ENCODE data around the gene MCCC2.
"Not testable (repeated sequence)": the region's sequence is repeated elsewhere in the genome, so short reads cannot be mapped to it uniquely, and the experiment has no call there.

Gene MCCC2

DNA sequence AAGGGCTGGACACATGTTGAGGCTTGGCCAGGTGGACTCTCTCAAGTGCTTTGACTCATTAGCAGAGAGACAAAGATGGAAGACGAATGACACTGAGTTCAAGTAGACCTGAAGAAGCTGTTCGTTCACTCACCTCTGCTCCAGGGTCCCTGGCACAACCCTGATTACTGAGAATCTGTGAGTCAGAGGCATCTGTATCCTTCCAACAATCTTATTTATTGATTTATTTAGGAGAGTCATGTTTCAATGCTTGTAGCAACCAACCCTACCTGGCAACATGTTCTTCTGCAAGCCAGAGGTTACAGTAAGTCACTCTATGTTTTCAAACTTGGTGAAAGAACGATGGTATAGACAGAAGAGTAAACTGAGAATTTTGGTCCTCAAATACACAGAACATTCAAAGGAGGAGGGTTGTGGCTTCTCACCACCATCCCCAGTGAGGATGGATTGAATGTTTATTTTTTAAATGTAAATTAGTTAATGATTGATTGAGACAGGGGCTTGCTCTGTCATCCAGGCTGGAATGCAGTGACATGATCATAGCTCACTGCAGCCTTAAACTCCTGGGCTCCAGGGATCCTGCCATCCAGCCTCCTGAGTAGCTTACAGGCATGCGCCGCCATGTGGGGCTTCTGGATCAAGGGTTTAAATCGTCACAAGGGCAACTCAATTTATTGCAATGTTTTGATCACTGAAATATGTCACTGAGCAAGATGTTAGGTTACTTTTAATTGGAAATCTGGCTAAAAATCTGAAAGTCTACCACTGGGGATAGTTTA is 76.2 kb downstream of the MCCC2 start:
- no peak for DNase-seq (ENCODE audit: low read depth)

DNA sequence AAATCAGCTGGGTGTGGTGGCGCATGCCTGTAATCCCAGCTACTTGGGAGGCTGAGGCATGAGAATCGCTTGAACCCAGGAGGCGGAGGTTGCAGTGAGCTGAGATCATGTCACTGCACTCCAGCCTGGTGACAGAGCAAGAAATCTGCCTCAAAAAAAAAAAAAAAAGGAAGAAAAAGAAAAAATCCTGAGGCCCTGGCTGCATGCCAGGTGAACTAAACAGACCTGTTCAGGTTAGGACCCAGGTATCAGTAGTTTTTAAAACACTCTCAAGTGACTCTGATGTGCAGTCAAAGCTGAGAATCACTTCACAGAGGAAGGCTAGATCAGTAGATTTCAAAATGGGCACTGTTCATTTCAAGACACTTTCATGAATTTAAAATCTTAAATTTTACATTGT is 77.5 kb downstream of the MCCC2 start:
- DNase-seq (ENCODE audit: low read depth), result not testable (repeated sequence)

DNA sequence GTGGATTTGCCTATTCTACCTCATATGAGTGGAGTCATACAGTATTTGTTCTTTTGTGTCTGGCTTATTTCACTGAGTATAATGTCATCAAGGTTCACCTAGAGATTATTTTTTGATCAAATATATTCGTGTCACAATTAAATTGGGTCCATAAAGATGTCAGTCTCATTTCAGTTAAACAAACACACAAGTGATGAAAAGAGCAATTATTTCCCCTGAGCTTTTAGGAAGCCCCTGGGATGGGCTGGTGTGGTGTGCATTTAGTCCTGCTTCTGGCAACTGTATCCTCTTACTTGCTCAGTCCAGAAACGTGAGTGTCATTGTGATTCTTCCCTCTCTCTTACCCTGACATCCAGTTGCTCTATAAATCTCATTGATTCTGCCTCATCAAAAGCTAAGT is 79.2 kb downstream of the MCCC2 start:
- DNase-seq (ENCODE audit: low read depth), result no peak

DNA sequence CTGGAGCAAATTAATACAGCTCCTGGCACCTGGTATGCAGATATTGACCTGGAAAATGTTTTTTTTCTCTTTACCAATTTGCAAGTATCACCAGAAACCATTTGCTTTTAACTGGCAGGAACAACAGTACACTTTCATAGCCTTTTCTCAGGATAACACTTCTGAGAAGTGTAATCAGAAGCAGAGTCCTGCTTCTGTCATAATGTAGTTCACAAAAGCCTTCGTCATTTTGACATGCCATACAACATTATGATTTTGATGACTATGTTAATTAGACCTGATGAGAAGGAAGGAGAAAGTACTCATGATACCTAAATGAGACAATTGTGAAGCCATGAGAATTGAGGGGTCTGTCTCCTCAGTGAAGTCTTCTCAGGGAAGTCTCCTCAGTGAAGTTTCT is 90.8 kb downstream of the MCCC2 start:
- DNase-seq (ENCODE audit: low read depth), result no peak

DNA sequence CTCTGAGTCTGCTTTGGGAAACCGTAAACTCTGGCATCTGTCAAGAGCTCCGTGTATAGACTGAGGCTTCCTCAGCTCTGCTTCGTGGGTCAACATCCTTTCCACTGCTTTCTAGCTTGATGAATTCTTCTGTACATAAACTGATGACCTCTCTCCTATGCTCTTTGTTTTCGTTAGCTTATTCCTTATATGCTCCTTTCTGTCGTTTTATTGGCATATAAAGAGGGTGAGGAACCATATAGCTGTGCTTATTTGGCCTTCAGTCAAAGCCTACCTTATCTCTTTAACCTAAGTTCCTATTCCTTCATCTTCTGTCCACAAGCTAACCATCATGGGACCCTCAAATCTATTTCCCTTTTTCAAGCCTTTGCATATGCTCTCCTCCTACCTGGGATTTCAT is 92.6 kb downstream of the MCCC2 start:
- no peak for DNase-seq (ENCODE audit: low read depth)

DNA sequence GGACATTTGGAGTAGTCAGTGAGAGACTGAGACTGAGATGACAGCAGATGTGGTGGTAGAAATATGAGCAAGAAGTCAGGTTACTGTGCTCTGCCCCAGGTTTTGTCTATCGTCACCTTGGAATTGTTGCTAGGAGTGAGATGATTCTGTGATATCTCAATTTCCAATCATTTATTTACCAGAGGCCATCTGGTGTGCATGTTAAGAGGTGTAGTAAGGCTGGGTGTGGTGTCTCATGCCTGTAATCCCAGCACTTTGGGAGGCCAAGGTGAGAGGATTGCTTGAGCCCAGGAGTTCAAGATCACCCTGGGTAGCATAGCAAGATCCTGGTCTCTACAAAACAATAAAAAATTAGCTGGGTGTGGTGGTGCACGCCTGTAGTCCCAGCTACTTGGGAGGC is 93.4 kb downstream of the MCCC2 start:
- no peak for DNase-seq (ENCODE audit: low read depth)

DNA sequence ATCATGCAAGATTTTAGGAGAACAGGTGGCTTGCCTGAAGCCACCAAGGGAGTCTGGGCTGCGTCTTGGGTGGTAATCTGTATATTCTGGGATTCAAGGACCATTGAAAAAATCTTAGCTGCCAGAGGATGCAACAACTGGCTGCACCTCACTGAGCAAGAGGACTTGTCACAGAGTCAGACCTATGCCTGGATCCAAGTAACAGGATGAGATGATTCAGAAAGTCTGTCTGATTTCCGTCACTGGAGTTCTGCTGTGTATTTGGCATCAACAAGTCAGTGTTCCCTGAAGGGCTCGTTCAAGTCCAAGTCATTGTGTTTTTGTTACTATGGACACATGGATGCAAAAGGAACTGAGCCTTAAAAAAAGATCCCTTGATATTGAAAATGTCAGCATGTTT is 94.2 kb downstream of the MCCC2 start:
- peak; percentile 14 for DNase-seq (ENCODE audit: low read depth)

DNA sequence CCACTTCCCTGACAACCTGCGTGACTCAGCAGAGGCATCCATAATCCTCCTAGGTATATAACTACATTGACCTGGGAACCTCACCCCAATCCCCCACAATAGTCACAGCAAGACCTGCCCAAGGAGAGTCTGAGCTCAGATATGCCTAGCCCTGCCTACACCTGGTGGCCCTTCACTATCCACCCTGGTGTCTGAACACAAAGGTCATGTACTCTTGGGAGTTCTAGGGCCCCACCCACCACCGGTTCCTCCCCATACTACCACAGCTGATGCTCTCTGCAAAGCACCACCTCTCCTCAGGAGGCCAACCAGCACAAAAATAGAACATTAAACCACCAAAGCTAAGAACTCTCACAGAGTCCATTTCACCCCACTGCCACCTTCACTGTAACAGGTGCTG is 97.2 kb downstream of the MCCC2 start:
- DNase-seq (ENCODE audit: low read depth), result no peak

DNA sequence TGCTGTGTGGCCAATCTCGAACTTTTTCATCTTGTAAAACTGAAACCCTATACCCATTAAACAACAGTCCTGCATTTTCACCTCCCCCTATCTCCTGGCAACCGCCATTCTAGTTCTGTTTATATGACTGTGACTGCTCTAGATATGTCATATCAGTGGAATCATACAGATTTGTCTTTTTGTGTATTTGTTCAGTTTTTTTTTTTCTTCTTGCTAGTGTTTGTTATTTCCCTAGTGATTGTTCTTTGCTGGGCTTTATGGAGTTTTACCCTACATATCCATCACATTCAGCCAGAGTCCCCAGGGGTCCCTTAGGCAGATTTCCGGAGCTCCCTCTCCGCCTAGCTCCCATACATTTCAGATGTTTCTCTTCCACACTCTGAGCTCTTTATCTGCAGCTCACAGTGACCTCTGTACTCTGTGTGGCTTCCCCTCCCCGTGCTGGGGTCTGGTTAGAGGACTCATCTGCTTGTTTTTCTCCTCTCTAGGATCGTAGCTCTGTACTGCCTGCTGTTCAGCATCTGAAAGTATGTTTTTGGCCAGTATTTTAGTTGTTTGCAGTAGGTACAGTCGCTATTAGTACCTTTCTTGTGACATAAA is 106.8 kb downstream of the MCCC2 start:
- no peak for DNase-seq (ENCODE audit: low read depth)

DNA sequence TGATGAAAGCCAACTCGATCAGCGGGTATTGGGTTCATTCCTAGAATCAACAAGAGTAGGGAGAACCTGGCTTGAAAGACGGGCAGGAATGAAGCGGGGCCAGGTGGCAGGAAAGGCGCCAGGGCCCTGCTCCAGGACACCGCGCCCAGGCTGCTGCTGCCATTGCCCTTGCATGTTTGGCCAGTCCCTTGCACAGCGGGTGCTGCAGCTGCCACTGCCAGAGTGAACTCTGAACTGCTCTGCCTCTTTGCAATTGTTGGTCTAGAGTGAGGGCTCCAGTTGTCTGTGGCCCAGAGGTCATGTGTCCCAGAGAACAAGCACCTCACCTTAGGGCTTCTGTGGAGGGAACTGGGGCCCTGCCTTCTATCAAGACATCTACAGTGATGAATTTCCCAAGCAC is 107.9 kb downstream of the MCCC2 start:
- DNase-seq (ENCODE audit: low read depth), result no peak

DNA sequence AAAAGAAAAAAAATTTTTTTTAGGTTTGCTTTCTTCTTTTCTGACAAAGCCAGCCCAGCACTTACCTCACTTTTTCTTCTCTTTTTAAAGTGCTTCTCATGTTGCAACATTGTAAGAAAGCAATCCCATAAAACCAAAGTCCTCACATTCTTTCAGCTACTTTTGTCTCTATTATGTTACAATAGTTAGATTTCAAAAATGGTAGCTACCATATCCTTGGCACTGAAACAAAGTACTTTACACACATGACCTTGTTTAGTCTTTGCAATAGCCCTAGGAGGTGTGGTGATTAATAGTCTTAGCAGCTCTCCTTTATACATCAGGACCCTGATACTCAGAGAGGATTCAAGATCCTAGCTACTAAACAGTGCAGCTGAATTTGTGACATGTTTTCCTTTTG is 108.5 kb downstream of the MCCC2 start:
- peak; percentile 21 for DNase-seq (ENCODE audit: low read depth)

DNA sequence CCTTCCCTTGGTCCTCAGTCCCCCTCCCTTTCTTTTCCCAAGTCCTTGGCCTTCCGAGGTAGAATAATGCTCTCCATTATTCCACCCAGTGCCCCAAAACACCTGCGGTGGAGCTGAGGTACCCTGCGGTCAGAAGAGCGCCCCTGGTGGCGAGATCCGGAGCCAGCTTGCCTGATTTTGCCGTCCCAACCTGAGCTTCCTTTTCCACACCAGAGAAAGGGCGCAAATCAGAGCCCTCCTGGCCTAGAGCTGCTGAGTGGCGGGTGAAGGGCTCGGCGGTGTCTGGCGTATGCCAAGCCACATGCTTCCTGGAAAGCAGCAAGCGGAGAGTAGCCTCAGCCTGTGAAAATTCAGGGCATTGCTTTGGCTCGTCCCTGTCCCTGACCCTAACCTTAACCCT is 110.8 kb downstream of the MCCC2 start:
- DNase-seq (ENCODE audit: low read depth), result no peak

DNA sequence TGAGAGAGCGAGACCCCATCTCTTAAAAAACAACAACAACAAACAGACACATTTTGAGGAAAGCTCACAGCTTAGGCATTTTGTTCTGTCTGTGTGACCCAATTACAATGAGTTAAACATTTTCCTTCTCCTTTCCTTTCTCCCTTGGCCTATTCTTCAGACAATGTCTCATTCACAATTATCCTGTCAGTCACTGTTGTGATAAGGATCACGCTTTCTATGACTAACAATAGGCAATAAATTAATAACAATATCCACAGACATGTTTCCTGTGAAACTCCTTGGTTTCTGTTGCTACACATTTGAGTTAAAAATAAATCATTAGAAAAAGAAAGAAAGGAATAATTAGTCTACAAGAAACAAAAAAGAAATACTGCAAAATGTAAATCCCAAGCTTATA is 112.1 kb downstream of the MCCC2 start:
- DNase-seq (ENCODE audit: low read depth), result no peak

DNA sequence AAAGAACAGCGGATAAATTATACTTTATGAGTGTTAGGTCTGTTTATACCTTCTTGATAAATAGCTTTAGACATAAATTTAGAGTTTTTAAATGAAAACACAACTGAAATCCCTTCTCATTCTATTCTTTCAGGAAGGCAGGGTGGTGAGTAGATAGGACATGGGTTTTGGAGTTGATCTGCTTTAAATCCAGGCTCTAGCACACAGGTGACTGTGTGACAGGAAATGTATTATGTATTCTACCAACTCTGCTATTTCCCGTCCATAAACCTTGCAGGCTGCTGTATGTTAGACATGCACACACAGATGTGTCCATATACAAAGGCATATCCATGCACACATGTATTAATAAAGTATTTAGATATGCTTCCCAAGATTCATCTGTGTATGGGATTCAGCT is 112.6 kb downstream of the MCCC2 start:
- no peak for DNase-seq (ENCODE audit: low read depth)

DNA sequence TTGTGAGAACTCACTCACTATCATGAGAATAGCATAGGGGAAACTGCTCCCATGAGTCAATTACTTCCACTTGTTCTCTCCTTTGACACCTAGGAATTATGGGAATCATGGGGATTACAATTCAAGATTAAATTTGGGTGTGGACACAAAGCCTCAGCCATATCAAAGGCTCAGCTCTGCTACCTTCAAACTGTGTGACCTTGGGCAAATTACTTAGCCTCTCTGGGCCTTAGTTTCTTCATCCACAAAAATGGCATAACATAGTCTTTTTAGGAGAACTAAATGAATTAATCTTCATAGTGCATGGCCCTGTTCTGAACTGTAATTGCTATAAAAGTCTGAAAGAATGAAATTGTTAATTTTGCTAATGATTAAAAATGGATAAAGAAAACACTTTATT is 113.7 kb downstream of the MCCC2 start:
- no peak for DNase-seq (ENCODE audit: low read depth)

DNA sequence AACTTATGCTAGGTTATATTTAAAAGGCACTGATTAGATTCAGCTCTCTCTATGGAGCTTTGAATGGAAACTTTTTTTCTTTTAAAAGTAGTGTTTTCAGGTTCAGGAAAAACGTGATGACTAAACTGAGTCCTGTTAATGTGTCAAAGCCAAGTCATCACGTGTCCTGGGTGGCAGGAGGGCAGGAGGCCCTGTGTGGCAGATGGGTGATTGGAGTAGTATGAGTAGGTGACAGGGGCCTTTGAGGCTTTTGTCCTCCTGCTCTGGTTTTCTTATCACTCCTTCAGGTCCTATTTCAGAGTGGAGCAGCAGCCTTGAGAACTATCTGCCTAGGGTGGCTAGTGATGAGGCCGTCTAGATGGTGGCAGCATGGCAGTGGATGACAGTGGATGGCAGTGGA is 114.3 kb downstream of the MCCC2 start:
- no peak for DNase-seq (ENCODE audit: low read depth)

DNA sequence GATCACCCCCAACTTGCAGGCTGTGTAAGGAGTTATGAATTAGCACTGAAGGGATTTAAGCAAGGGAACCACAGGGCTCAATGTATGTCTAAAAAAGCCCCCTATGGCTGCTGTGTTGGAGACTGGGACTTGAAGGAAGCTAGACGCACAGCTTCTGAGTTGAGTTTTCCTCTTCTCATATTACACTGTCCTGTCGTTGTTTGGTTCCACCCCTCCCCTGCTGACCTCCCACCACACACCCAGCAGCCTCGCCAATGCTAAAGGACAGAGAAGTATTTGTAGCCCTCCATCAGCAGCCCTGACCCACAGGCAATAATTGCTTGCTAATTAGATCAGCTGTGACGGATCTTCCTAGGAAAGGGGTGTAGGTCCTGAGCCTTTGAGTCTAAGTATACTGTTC is 116.8 kb downstream of the MCCC2 start:
- no peak for DNase-seq (ENCODE audit: low read depth)

DNA sequence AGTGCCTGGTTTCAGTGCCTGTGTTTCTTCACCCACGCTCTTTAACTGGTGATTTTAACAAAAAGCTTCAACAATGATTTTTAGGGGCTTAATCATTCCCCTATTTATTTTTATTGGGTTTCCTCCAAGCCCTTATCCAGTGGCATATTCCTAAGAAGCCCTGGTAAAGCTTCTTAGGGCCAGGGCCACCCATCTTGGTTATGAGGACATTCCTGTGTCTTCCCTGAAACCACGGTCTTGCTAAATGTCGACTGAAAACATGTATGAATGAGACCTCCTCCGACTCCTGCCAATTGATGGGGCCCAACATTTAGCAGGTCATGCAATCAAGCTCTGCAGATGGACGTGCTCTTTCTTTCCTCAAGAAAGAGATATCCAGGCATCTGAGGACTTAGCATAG is 118.3 kb downstream of the MCCC2 start:
- DNase-seq (ENCODE audit: low read depth), result no peak

DNA sequence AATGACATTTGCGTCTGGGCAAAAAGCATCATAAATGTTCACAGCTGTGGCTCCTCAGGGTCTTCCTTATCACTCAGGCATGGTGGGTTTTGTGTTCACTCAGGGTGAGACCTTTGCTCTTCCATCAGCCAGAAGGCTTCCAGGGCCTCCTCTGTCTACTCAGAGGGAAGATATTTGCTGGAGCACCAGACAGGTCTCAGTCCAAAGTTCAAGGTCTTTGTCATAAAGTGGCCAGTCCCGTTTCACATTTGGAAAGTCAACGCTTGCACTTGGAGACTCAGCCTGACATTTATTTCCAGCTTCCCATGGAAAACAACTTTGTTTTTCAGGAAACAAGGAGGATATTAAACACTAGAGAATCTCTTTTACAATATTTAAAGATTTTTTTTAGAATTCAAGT is 119.8 kb downstream of the MCCC2 start:
- DNase-seq (ENCODE audit: low read depth), result no peak
